WTC11 (cell line): Measurements from ENCODE around the gene PTPRK. TPM values are rescaled to one million over a fixed set of nuclear protein-coding genes. Genes with fewer than 3 reads are reported as not detected.

Source experiments
- ATAC-seq: fragments of 200-7000 bp; cut with Tn5 transposase; 2 replicates; pipeline ENCODE4 v1.10.0; 2021; ENCODE audit warnings: mild to moderate bottlenecking, moderate library complexity
- CTCF ChIA-PET: fragments of 300-600 bp; sonication (Branson Sonifier 250); formaldehyde crosslinking; loops from one replicate; lab custom pipeline; 2021; ENCODE audit warnings: antibody characterized with exemption; lab: Charles Lee
- POLR2A ChIA-PET: fragments of 350-600 bp; sonication (Branson Sonifier 250); formaldehyde crosslinking; loops from one replicate; lab custom pipeline; 2021; ENCODE audit warnings: antibody characterized with exemption; lab: Charles Lee
- DNase-seq: peaks from one replicate; pipeline ENCODE4 v3.0.0; 2021; ENCODE audit warnings: low spot score
- H3K27ac Mint-ChIP-seq: 2 replicates; pipeline ENCODE4 v1.8.0; 2021; ENCODE audit warnings: mixed read lengths
- H3K27me3 Mint-ChIP-seq: 2 replicates; pipeline ENCODE4 v1.8.0; 2021; ENCODE audit warnings: low read depth, mild to moderate bottlenecking, moderate library complexity, mixed read lengths
- H3K36me3 Mint-ChIP-seq: 2 replicates; pipeline ENCODE4 v1.8.0; 2021; ENCODE audit warnings: mixed read lengths
- H3K4me1 Mint-ChIP-seq: 2 replicates; pipeline ENCODE4 v1.8.0; 2022; ENCODE audit warnings: mixed read lengths
- H3K4me3 Mint-ChIP-seq: 2 replicates; pipeline ENCODE4 v1.8.0; 2021; ENCODE audit warnings: mild to moderate bottlenecking, moderate library complexity, mixed read lengths
- H3K9me3 Mint-ChIP-seq: 2 replicates; pipeline ENCODE4 v1.8.0; 2021; ENCODE audit warnings: mixed read lengths
- ATF1 ChIP-seq: sonication (generic); formaldehyde crosslinking; IDR thresholded peaks from 2 replicates; pipeline ENCODE4 v1.8.1; 2023; ENCODE audit warnings: mild to moderate bottlenecking, moderate library complexity, missing genetic modification reagents
- ESRRA ChIP-seq: sonication (generic); formaldehyde crosslinking; IDR thresholded peaks from 2 replicates; pipeline ENCODE4 v1.8.1; 2022; ENCODE audit warnings: mild to moderate bottlenecking, missing genetic modification reagents, borderline replicate concordance
- FOXK1 ChIP-seq: sonication (generic); formaldehyde crosslinking; IDR thresholded peaks from 2 replicates; pipeline ENCODE4 v1.8.0; 2022; ENCODE audit warnings: mild to moderate bottlenecking, moderate library complexity, missing genetic modification reagents
- GABPB1 ChIP-seq: sonication (generic); formaldehyde crosslinking; IDR thresholded peaks from 2 replicates; pipeline ENCODE4 v1.8.1; 2023; ENCODE audit warnings: mild to moderate bottlenecking, missing genetic modification reagents
- GRHL2 ChIP-seq: fragments of 250-450 bp; sonication (Bioruptor Pico); IDR thresholded peaks from 2 replicates; pipeline ENCODE4 v1.8.0; 2022; ENCODE audit warnings: mild to moderate bottlenecking, moderate library complexity; ENCODE audit not compliant: insufficient replicate concordance, severe bottlenecking
- HMGA2 ChIP-seq: fragments of 250-450 bp; sonication (Bioruptor Pico); IDR thresholded peaks from 2 replicates; pipeline ENCODE4 v1.4.0; 2021; ENCODE audit warnings: mild to moderate bottlenecking, moderate library complexity
- HMGXB4 ChIP-seq: sonication (generic); formaldehyde crosslinking; IDR thresholded peaks from 2 replicates; pipeline ENCODE4 v1.8.1; 2023; ENCODE audit warnings: mild to moderate bottlenecking, moderate library complexity, missing genetic modification reagents
- SP1 ChIP-seq: sonication (generic); formaldehyde crosslinking; conservative IDR thresholded peaks from 2 replicates; pipeline ENCODE4 v1.8.1; 2022; ENCODE audit warnings: missing genetic modification reagents
- TCF7 ChIP-seq: sonication (generic); formaldehyde crosslinking; IDR thresholded peaks from 2 replicates; pipeline ENCODE4 v1.8.0; 2022; ENCODE audit warnings: mild to moderate bottlenecking, low read depth, missing genetic modification reagents, moderate library complexity
- TEAD1 ChIP-seq: sonication (generic); formaldehyde crosslinking; IDR thresholded peaks from 2 replicates; pipeline ENCODE4 v1.8.0; 2022; ENCODE audit warnings: mild to moderate bottlenecking, missing genetic modification reagents
- ZNF121 ChIP-seq: sonication (generic); formaldehyde crosslinking; IDR thresholded peaks from 2 replicates; pipeline ENCODE4 v1.8.0; 2023; ENCODE audit warnings: missing genetic modification reagents
- ZNF396 ChIP-seq: fragments of 250-450 bp; sonication (Bioruptor Pico); IDR thresholded peaks from 2 replicates; pipeline ENCODE4 v1.8.0; 2021; ENCODE audit warnings: mild to moderate bottlenecking, moderate library complexity, borderline replicate concordance
- ZNF425 ChIP-seq: fragments of 250-450 bp; sonication (Bioruptor Pico); conservative IDR thresholded peaks from 2 replicates; pipeline ENCODE4 v1.9.0; 2021; ENCODE audit warnings: mild to moderate bottlenecking
- ZNF532 ChIP-seq: fragments of 250-450 bp; sonication (Bioruptor Pico); IDR thresholded peaks from 2 replicates; pipeline ENCODE4 v1.9.0; 2021; ENCODE audit warnings: mild to moderate bottlenecking, borderline replicate concordance
- total RNA-seq: library from RNA; stranded (reverse); gene quantifications from 3 replicates; pipeline ENCODE4 v1.2.3, GENCODE V29; 2021
- TF ChIP-seq, protein P1 (sequence below): fragments of 250-450 bp; sonication (Bioruptor Pico); IDR thresholded peaks from 2 replicates; pipeline ENCODE4 v2.1.2; 2022; ENCODE audit warnings: mild to moderate bottlenecking, moderate library complexity
- TF ChIP-seq, protein P2 (sequence below): fragments of 250-450 bp; sonication (Bioruptor Pico); IDR thresholded peaks from 2 replicates; pipeline ENCODE4 v1.9.0; 2021; ENCODE audit warnings: moderate library complexity, mild to moderate bottlenecking, inconsistent platforms, borderline replicate concordance
- TF ChIP-seq, protein P3 (sequence below): sonication (generic); formaldehyde crosslinking; IDR thresholded peaks from 2 replicates; pipeline ENCODE4 v1.8.1; 2022; ENCODE audit warnings: mild to moderate bottlenecking, moderate library complexity, missing genetic modification reagents

The PTPRK gene
- total RNA-seq, 1 experiment from 2014 or later, result 44.8 TPM

GRCh38 chr6:128200789-128201188, 319.6 kb downstream of the PTPRK start (continued):
- no peak for TF ChIP-seq GABPB1 (CRISPR knock-in tag)
- TF ChIP-seq, all 79 proteins: peak for 0

DNA sequence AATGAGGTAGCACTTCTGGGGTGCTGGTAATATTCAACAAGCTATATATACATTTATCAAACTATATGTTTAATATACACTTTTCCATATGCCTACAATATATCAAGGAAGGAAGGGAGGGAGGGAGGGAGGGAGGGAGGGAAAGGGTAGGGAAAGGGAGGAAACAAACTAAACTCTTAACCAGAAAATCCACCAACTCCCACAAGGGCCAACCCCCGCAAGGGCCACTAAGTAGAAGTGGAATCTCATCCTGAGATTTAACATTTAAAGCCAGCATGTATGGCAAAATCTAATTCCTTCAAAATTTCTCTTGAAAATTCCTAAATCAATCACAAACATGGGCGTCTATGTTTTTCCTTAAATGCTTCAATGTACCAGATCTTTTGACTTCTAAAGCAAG, 320.9 kb downstream of the PTPRK start:
- no peak overlapping the region for H3K4me3 Mint-ChIP-seq
- H3K27me3 Mint-ChIP-seq, result no peaks in the 10 kb centered on the region
- H3K27ac Mint-ChIP-seq, result no peak overlapping the region
- peaks cover 25% of the 10 kb centered on the region for H3K4me1 Mint-ChIP-seq
- no peaks in the 10 kb centered on the region for H3K36me3 Mint-ChIP-seq
- TF ChIP-seq FOXK1 (CRISPR knock-in tag) (no peak), HMGA2 (CRISPR knock-in tag) (no peak)
- ATAC-seq, result no peak
- CTCF ChIA-PET, result no interaction called here
- POLR2A ChIA-PET, result no interaction called here
- H3K9me3 Mint-ChIP-seq, result no peaks in the 10 kb centered on the region
- DNase-seq, result no peak

GRCh38 chr6:128192972-128193371, 327.4 kb downstream of the PTPRK start:
- DNase-seq (no peak), ATAC-seq (no peak)
- Mint-ChIP-seq H3K27ac (no peak overlapping the region), H3K27me3 (no peaks in the 10 kb centered on the region), H3K9me3 (no peaks in the 10 kb centered on the region), H3K36me3 (no peaks in the 10 kb centered on the region), H3K4me3 (no peak overlapping the region), H3K4me1 (peaks cover 7% of the 10 kb centered on the region; the same call in 1 of the 2 replicates)
- POLR2A ChIA-PET, result no interaction called here
- TF ChIP-seq, protein P1, sequence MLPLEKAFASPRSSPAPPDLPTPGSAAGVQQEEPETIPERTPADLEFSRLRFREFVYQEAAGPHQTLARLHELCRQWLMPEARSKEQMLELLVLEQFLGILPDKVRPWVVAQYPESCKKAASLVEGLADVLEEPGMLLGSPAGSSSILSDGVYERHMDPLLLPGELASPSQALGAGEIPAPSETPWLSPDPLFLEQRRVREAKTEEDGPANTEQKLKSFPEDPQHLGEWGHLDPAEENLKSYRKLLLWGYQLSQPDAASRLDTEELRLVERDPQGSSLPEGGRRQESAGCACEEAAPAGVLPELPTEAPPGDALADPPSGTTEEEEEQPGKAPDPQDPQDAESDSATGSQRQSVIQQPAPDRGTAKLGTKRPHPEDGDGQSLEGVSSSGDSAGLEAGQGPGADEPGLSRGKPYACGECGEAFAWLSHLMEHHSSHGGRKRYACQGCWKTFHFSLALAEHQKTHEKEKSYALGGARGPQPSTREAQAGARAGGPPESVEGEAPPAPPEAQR, result no peak
- TF ChIP-seq SP1 (CRISPR knock-in tag), result no peak
- TF ChIP-seq, protein P2, sequence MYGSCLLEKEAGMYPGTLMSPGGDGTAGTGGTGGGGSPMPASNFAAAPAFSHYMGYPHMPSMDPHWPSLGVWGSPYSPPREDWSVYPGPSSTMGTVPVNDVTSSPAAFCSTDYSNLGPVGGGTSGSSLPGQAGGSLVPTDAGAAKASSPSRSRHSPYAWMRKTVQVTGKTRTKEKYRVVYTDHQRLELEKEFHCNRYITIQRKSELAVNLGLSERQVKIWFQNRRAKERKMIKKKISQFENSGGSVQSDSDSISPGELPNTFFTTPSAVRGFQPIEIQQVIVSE, result no peak
- TF ChIP-seq, protein P3, sequence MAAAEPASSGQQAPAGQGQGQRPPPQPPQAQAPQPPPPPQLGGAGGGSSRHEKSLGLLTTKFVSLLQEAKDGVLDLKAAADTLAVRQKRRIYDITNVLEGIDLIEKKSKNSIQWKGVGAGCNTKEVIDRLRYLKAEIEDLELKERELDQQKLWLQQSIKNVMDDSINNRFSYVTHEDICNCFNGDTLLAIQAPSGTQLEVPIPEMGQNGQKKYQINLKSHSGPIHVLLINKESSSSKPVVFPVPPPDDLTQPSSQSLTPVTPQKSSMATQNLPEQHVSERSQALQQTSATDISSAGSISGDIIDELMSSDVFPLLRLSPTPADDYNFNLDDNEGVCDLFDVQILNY (CRISPR knock-in tag), result no peak
- TF ChIP-seq TEAD1, result no peak
- TF ChIP-seq ESRRA (CRISPR knock-in tag), result no peak
- no peak for TF ChIP-seq ZNF532 (CRISPR knock-in tag)
- no peak for TF ChIP-seq HMGXB4 (CRISPR knock-in tag)
- no peak for TF ChIP-seq ZNF425
- no peak for TF ChIP-seq ATF1 (CRISPR knock-in tag)
- no peak for TF ChIP-seq TCF7 (CRISPR knock-in tag)
- no peak for TF ChIP-seq GRHL2 (CRISPR knock-in tag)
- no peak for TF ChIP-seq ZNF121 (CRISPR knock-in tag)
- no peak for TF ChIP-seq ZNF396
- CTCF ChIA-PET, result no interaction called here
